ENCODE results near the gene TNK2. TPM values are rescaled to one million over a fixed set of nuclear protein-coding genes. Genes with fewer than 3 reads are reported as not detected.
A peak's percentile ranks its signal among the peaks of the same experiment; 100 is the strongest.

TNK2 gene
- total and polyA plus RNA-seq, 2 of the 8 experiments (the other 6 are each of a cell fraction or from before 2014, with no cell fraction given): 10.4 to 33.9 TPM

- H3K9ac ChIP-seq (replicated peaks in 1 of 4; ENCODE audit: extremely low read depth in 1 of 4, low read depth in 3 of 4, low read length in 3 of 4): no peak overlapping the region
- no peak overlapping the region for H2BK5ac ChIP-seq (ENCODE audit: low read depth, low read length)
- no peak for DNase-seq (ENCODE audit: low read depth in 1 of 2, low spot score in 2 of 2)
- no peaks in the 10 kb centered on the region for H3K36me3 ChIP-seq (ENCODE audit: control insufficient read depth in 2 of 4, insufficient read depth in 4 of 4, low read length in 3 of 4)
- no peak overlapping the region for H2BK15ac ChIP-seq (ENCODE audit: low read length)
- no peak overlapping the region for H2AFZ ChIP-seq (ENCODE audit: low read length)
- H3K27ac ChIP-seq (ENCODE audit: low read depth, low read length): no peak overlapping the region
- H3K23me2 ChIP-seq (ENCODE audit: low read depth, low read length): peaks cover 13% of the 10 kb centered on the region
- no peak overlapping the region for H3K18ac ChIP-seq (ENCODE audit: extremely low read depth, low read length)
- H4K91ac ChIP-seq (replicated peaks; ENCODE audit: insufficient read length, low read length): no peak overlapping the region
- H3K79me2 ChIP-seq (ENCODE audit: control insufficient read depth in 1 of 2, insufficient read depth in 2 of 2, low read length in 2 of 2): peaks cover 7 to 25% of the 10 kb centered on the region in 2 experiments; a peak in 3 of 4 replicates
- no peak overlapping the region for H2AK5ac ChIP-seq (ENCODE audit: low read depth, low read length)
- H2BK12ac ChIP-seq (ENCODE audit: low read depth, low read length): no peak overlapping the region
- no peak overlapping the region for H3K14ac ChIP-seq (ENCODE audit: insufficient read length)
- 83% methylated on average over 23 of the region's 23 CpGs; no CpG with 5 or more reads in 1 of the 2 experiments for WGBS, 2 experiments (ENCODE audit: extremely low coverage in 1 of 2, insufficient coverage in 1 of 2, insufficient read length in 1 of 2, insufficient replicate concordance in 2 of 2, low coverage in 1 of 2, low lambda C conversion rate in 2 of 2, missing lambda C conversion rate in 1 of 2)
- no peak overlapping the region for H2BK20ac ChIP-seq (ENCODE audit: low read length)
- H3K27me3 ChIP-seq (replicated peaks in 1 of 4; ENCODE audit: control insufficient read depth in 3 of 4, extremely low read depth in 1 of 4, insufficient read depth in 3 of 4, low read length in 3 of 4): peaks cover 0 to 15% (median 5%) of the 10 kb centered on the region in 4 experiments; a peak in 5 of 7 replicates
- peak overlapping the region in 1 of 4 experiments; percentile 76; a peak in 1 of 8 replicates for H3K4me3 ChIP-seq (ENCODE audit: extremely low read depth in 1 of 4, insufficient read depth in 2 of 4, low read depth in 3 of 4, low read length in 4 of 4)
- peaks cover 5 to 23% of the 10 kb centered on the region in 2 experiments for H4K20me1 ChIP-seq (replicated peaks in 1 of 2; ENCODE audit: control insufficient read depth in 1 of 2, insufficient read depth in 2 of 2, low read length in 2 of 2)
- H3K56ac ChIP-seq (replicated peaks; ENCODE audit: insufficient read length, low read depth, low read length): no peak overlapping the region
- H4K8ac ChIP-seq (ENCODE audit: extremely low read depth, insufficient read depth, low read length): no peak overlapping the region
- no peaks in the 10 kb centered on the region for H3K9me3 ChIP-seq (ENCODE audit: insufficient read depth in 2 of 2, low read depth in 1 of 2, low read length in 1 of 2)
- no peak overlapping the region for H3K23ac ChIP-seq (ENCODE audit: insufficient read length)
- CTCF ChIA-PET (ENCODE audit: partially characterized antibody): interaction anchor here (1.0 to 3.6 kb wide), 13 partner anchors 8 to 54 kb away, joined by 3 to 28 read pairs (median 5); no protein-coding TSS in a partner anchor
- H4K5ac ChIP-seq (ENCODE audit: insufficient read length, low read depth, low read length): no peak overlapping the region
- H3K4ac ChIP-seq (replicated peaks; ENCODE audit: insufficient read length, low read depth, low read length): no peak overlapping the region
- H3K4me1 ChIP-seq (replicated peaks in 1 of 4; ENCODE audit: control insufficient read depth in 3 of 4, insufficient read depth in 4 of 4, low read length in 3 of 4): peaks cover 7 to 20% (median 16%) of the 10 kb centered on the region in 4 experiments; a peak in 6 of 7 replicates
- H2BK120ac ChIP-seq (replicated peaks; ENCODE audit: low read depth, low read length): no peak overlapping the region
- H3K79me1 ChIP-seq (ENCODE audit: low read depth, low read length): no peaks in the 10 kb centered on the region; the same call in 1 of the 2 replicates
- TF ChIP-seq CTCF (IDR thresholded peaks at IDR 0.05; ENCODE audit: control extremely low read depth in 1 of 3, insufficient read depth in 1 of 3, low read depth in 1 of 3, low read length in 3 of 3) (peak in 1 of 3 experiments; percentile 1; a peak in 1 of 4 replicates), POU5F1 (IDR thresholded peaks at IDR 0.05; ENCODE audit: low read depth, low read length) (no peak)
- FAIRE-seq: no peak
- H3K4me2 ChIP-seq (ENCODE audit: insufficient read depth in 1 of 2, low read depth in 2 of 2, low read length in 2 of 2): peak overlapping the region; percentile 81 to 100
- POLR2A ChIA-PET (ENCODE audit: partially characterized antibody): interaction anchor here (1.1 to 1.9 kb wide), 5 partner anchors 8 to 55 kb away, joined by 3 to 10 read pairs (median 5); no protein-coding TSS in a partner anchor
Measured at GRCh38 chr3:195906865-195907683, 1.3 kb downstream of the TNK2 start.
